Heart left ventricle (tissue), 16 donors: Measurements from ENCODE around the gene CNKSR3. TPM values are rescaled to one million over a fixed set of nuclear protein-coding genes. Genes with fewer than 3 reads are reported as not detected.

Experiments
- ATAC-seq, 4 donors: fragments of 200-7000 bp; cut with Tn5 transposase; one replicate each; pipeline ENCODE4 v1.9.1; 2020 to 2022; ENCODE audit warnings: moderate library complexity in 4 of 4, mild to moderate bottlenecking in 3 of 4, moderate number of reproducible peaks in 1 of 4
- DNase-seq, 5 donors: peaks; one replicate each; pipeline ENCODE4 v3.0.0-alpha.2; 2020
- H3K27ac ChIP-seq, 12 donors: fragments of 200-600 bp; sonication (generic) in 4 of 12; one replicate each; pipeline versions ENCODE4 v1.5.0 to v1.8.0; 2016 to 2022; ENCODE audit warnings: mild to moderate bottlenecking in 2 of 12
- H3K27me3 ChIP-seq, 9 donors: fragments of 200-600 bp; sonication (generic) in 2 of 9; one replicate each; pipeline versions ENCODE4 v1.5.1 to v1.8.0; 2016 to 2022; ENCODE audit warnings: mild to moderate bottlenecking in 3 of 9
- H3K36me3 ChIP-seq, 9 donors: fragments of 200-600 bp; sonication (generic) in 2 of 9; one replicate each; pipeline versions ENCODE4 v1.5.0 to v1.8.0; 2018 to 2022; ENCODE audit warnings: mild to moderate bottlenecking in 2 of 9
- H3K4me1 ChIP-seq, 12 donors: fragments of 200-600 bp; sonication (generic) in 4 of 12; one replicate each; pipeline versions ENCODE4 v1.5.0 to v1.8.0; 2016 to 2022; ENCODE audit warnings: mild to moderate bottlenecking in 3 of 12
- H3K4me3 ChIP-seq, 12 donors: fragments of 200-600 bp; sonication (generic) in 4 of 12; one replicate each; pipeline versions ENCODE4 v1.5.0 to v1.8.0; 2017 to 2022; ENCODE audit warnings: mild to moderate bottlenecking in 9 of 12, moderate library complexity in 4 of 12
- H3K9me3 ChIP-seq, 12 donors: fragments of 200-600 bp; sonication (generic) in 4 of 12; one replicate each; pipeline versions ENCODE4 v1.5.0 to v1.8.0; 2016 to 2022; ENCODE audit warnings: mild to moderate bottlenecking in 1 of 12
- POLR2A ChIP-seq, 2 donors: fragments of 450-650 bp; IDR thresholded peaks; one replicate each; pipeline ENCODE4 v1.6.1; 2017; ENCODE audit warnings: antibody characterized with exemption in 2 of 2, mild to moderate bottlenecking in 2 of 2, moderate library complexity in 2 of 2
- WGBS, 4 donors: extraction: QIAGEN DNeasy Blood & Tissue Kit in 2 of 4; methylation state at CpG; one replicate each; pipeline versions ENCODE4 v1.1.5 to v1.1.7; 2013 to 2018; 5-methylcytosine and 5-hydroxymethylcytosine counted together
- intact Hi-C, 10 donors: fragments of 100-400 bp; cut with DNase I; formaldehyde crosslinking; loops; one replicate each; pipeline versions ENCODE4 v1.11.1 to v1.14.2; 2022
- polyA plus RNA-seq, 2 donors: library from polyadenylated mRNA; stranded (reverse); fragments of 200-250 nt; gene quantifications; one replicate each; pipeline ENCODE4 v1.2.3, GENCODE V29; 2013
- total RNA-seq, 9 donors: library from RNA; depleted of rRNA in 2 of 9; stranded (reverse); fragments of >200 nt in 2 of 9; fragmentation: NEBNext Ultra II Directional in 3 of 9; extraction: Animal tissue kit (Norgen Biotek cat#: 25700) in 3 of 9; gene quantifications; one replicate each; pipeline versions ENCODE4 v1.1.0 to v1.2.4, GENCODE V29; 2016 to 2023
- TF ChIP-seq, protein P1 (sequence below), 12 donors: fragments of 200-600 bp; sonication (generic) in 4 of 12; IDR thresholded peaks; one replicate each; pipeline versions ENCODE4 v1.5.0 to v1.8.0; 2018 to 2022; ENCODE audit warnings: antibody characterized with exemption in 12 of 12, mild to moderate bottlenecking in 5 of 12
- donor health status: ischemic (EF 13 %, LVEDD 7.1; RV severe dilation, severe dysfunction).
- donor health status: healthy with polysubstance abuse.
- donor health status: DM: no; HTN: yes; CAD: no.
- donor health status: DM: no; HTN: no; CAD: no.
- donor health status: ischemic (EF 25% LVEDD 6.9; RV normal size, moderate dysfunction).
- donor health status: ischemic (EF 25% LVEDD 5.7; RV mildly dilated, moderate dysfunction).
- donor health status: healthy.
- donor health status: DM: yes; HTN: yes; CAD: no.
- donor health status: ischemic (EF 35%, LVEDD 5.7; RV mildly dilated, moderate dysfunction).
- donor health status: nonischemic (EF 11% LVEDD 7.7; RV severe dilation, severe dysfunction).
- donor health status: DM: yes; HTN: yes; CAD: no.
- donor health status: PGD.
- donor health status: ischemic (EF 29% LVEDD 5.4; RV normal size, mild dysfunction).
- donor health status: nonischemic (EF 23%, LVEDD 6.1; RV moderate dilation, normal function).

Gene CNKSR3
- total and polyA plus RNA-seq, 11 donors: 5.9 to 30.7 (median 17.7) TPM

DNA sequence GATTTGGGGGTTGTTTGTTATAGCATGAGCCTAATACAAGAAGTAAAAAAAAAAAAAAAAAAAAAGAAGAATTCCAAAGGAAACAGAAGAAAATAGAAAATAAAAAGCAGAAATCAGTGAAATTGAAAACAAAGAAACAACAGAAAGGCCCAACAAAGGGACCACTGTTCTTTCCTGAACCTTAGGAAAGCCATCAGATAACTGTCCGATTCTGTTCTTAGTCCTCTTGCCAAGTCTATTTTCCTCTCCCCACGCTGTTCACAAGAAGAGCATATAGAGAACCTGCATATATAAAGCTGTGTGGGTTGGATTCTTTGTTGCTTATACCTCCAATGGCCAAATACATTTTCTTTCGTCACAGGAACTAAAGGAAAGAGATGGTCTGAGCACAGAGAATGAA, 115.9 kb downstream of the CNKSR3 start:
- Histone ChIP-seq H3K27ac (no peak overlapping the region), H3K36me3 (no peaks in the 10 kb centered on the region), H3K4me1 (peaks cover 0 to 4% (median 0%) of the 10 kb centered on the region in 12 donors), H3K4me3 (no peak overlapping the region), H3K27me3 (no peaks in the 10 kb centered on the region), H3K9me3 (peaks cover 0 to 1% (median 0%) of the 10 kb centered on the region in 12 donors)
- DNase-seq (no peak), ATAC-seq (no peak)
- 59 to 66% (median 64%) methylated on average over 3 of the region's 3 CpGs for WGBS, 4 donors
- no peak for TF ChIP-seq POLR2A (IDR thresholded peaks at IDR 0.05)
- intact Hi-C loops: no loop called here

DNA sequence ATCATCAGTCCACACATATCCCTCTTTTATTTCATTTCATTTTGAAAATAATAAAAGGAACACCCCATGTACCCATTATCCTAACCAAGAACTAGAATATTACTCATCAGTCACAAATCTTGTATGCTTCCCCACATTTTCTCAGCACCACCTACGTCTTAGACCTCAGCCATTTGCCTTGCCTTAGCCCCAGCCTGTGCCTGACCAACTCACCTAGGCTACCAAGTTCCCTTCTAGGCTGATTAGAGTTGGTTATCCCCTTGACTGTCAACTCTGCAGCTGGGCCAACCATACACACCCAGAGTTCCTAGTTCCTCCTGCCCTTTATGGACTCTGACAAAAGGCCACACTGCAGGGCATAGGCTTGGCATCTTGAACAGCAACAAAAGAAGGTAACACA, 120.5 kb downstream of the CNKSR3 start:
- 97 to 100% (median 98%) methylated on average over 1 of the region's 1 CpG for WGBS, 4 donors
- H3K36me3 ChIP-seq: no peaks in the 10 kb centered on the region
- H3K27ac ChIP-seq: no peak overlapping the region
- intact Hi-C loops: no loop called here
- TF ChIP-seq, protein P1, sequence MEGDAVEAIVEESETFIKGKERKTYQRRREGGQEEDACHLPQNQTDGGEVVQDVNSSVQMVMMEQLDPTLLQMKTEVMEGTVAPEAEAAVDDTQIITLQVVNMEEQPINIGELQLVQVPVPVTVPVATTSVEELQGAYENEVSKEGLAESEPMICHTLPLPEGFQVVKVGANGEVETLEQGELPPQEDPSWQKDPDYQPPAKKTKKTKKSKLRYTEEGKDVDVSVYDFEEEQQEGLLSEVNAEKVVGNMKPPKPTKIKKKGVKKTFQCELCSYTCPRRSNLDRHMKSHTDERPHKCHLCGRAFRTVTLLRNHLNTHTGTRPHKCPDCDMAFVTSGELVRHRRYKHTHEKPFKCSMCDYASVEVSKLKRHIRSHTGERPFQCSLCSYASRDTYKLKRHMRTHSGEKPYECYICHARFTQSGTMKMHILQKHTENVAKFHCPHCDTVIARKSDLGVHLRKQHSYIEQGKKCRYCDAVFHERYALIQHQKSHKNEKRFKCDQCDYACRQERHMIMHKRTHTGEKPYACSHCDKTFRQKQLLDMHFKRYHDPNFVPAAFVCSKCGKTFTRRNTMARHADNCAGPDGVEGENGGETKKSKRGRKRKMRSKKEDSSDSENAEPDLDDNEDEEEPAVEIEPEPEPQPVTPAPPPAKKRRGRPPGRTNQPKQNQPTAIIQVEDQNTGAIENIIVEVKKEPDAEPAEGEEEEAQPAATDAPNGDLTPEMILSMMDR (IDR thresholded peaks at IDR 0.05): no peak
- no peak for TF ChIP-seq POLR2A (IDR thresholded peaks at IDR 0.05)
- ATAC-seq: no peak
- no peak overlapping the region for H3K4me3 ChIP-seq
- peaks cover 0 to 7% (median 0%) of the 10 kb centered on the region in 12 donors for H3K9me3 ChIP-seq
- no peaks in the 10 kb centered on the region for H3K27me3 ChIP-seq
- no peak for DNase-seq
- H3K4me1 ChIP-seq: no peaks in the 10 kb centered on the region

DNA sequence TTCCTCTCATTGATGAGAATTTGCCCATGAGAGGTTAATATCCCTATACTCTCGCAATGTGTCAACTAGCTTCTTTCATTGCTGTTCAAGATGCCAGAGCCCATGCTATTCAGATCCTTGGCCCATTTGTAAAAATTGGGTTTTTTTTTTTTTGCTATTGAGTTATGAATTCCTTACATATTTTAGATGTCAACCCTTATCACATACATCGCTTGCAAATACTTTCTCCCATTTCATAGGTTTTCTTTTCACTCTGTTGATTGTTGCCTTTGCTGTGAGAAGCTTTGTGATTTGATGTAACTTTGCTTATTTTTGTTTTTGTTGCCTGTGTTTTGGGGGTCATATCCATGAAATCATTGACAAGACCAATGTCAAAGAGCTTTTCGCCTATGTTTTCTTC, 121.7 kb downstream of the CNKSR3 start:
- Histone ChIP-seq H3K4me1 (no peaks in the 10 kb centered on the region), H3K36me3 (no peaks in the 10 kb centered on the region), H3K4me3 (no peak overlapping the region), H3K27me3 (no peaks in the 10 kb centered on the region), H3K9me3 (peaks cover 0 to 7% (median 0%) of the 10 kb centered on the region in 12 donors), H3K27ac (no peak overlapping the region)
- no peak for DNase-seq
- intact Hi-C loops: no loop called here
- no peak for ATAC-seq
- no peak for TF ChIP-seq POLR2A (IDR thresholded peaks at IDR 0.05)
- TF ChIP-seq, protein P1 (IDR thresholded peaks at IDR 0.05): no peak
- WGBS, 4 donors: 91 to 95% (median 95%) methylated on average over 3 of the region's 3 CpGs

DNA sequence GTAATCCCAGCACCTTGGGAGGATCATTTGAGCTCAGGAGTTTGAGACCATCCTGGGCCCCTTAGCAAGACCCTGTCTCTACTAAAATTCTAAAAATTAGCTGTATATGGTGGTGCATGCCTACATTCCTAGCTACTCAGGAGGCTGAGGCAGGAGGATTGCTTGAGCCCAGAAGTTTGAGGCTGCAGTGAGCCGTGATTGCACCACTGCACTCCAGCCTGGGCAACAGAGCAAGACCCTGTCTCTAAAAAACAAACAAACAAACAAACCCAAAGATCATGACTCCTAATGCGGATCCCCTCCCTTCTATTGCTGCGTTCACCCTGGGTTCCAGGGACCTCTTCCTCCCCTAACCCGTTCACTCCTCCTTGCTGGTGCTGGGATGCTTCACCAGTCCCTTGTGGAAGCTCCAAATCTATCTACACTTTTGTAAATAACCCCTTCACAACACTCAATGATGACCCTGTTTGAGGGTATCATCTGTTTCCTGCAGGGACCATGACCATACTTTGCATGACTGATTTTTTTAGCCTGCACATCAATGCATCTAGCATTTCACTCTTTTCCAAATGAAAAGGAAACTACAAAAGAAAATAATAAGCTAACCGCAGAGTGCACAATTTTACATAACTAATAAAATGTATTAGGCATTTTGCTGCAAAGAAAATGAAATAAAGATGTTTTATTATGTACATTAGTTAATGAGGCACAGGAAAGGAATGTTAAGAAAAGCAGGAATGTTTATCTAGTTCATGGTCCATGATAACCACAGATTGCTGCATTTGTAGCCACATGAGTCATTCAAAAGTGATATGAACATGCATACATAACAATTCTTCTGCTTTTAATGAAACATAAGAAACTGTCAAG, 123.4 kb downstream of the CNKSR3 start:
- no peak overlapping the region for H3K27ac ChIP-seq
- no peaks in the 10 kb centered on the region for H3K4me1 ChIP-seq
- DNase-seq (no peak), ATAC-seq (no peak)
- 71 to 91% (median 81%) methylated on average over 5 of the region's 5 CpGs for WGBS, 4 donors
- TF ChIP-seq, protein P1 (IDR thresholded peaks at IDR 0.05): no peak
- no peak for TF ChIP-seq POLR2A (IDR thresholded peaks at IDR 0.05)
- no peaks in the 10 kb centered on the region for H3K36me3 ChIP-seq
- peaks cover 0 to 15% (median 0%) of the 10 kb centered on the region in 12 donors for H3K9me3 ChIP-seq
- no peak overlapping the region for H3K4me3 ChIP-seq
- no peaks in the 10 kb centered on the region for H3K27me3 ChIP-seq
- intact Hi-C loops: no loop called here
